WTC11 (cell line): ENCODE data around the gene GPR157.

Experiments used
- ATF6 ChIP-seq: sonication (generic); formaldehyde crosslinking; IDR thresholded peaks from 2 replicates; pipeline ENCODE4 v1.8.1; 2023; ENCODE audit warnings: mild to moderate bottlenecking, missing genetic modification reagents
- CTCF ChIP-seq: fragments of 200-600 bp; IDR thresholded peaks from 2 replicates; pipeline ENCODE4 v1.8.0; 2022; ENCODE audit warnings: antibody characterized with exemption
- NR1H2 ChIP-seq: sonication (generic); formaldehyde crosslinking; IDR thresholded peaks from 2 replicates; pipeline ENCODE4 v1.9.0; 2021; ENCODE audit warnings: mild to moderate bottlenecking, moderate library complexity, missing genetic modification reagents
- NR3C1 ChIP-seq: sonication (generic); formaldehyde crosslinking; conservative IDR thresholded peaks from 2 replicates; pipeline ENCODE4 v1.8.1; 2023; ENCODE audit warnings: low read depth, mild to moderate bottlenecking, missing genetic modification reagents
- ZNF317 ChIP-seq: sonication (generic); formaldehyde crosslinking; IDR thresholded peaks from 2 replicates; pipeline ENCODE4 v1.8.1; 2023; ENCODE audit warnings: low read depth, mild to moderate bottlenecking, moderate library complexity, missing genetic modification reagents, borderline replicate concordance

- TF ChIP-seq CTCF (no peak), NR3C1 (CRISPR knock-in tag) (no peak), ATF6 (no peak), NR1H2 (CRISPR knock-in tag) (no peak), ZNF317 (CRISPR knock-in tag) (no peak)
Measured at GRCh38 chr1:9166289-9167235, 37.7 kb upstream of the GPR157 start.
